ENCODE data around the gene UBE2F. TPM values are rescaled to one million over a fixed set of nuclear protein-coding genes. Genes with fewer than 3 reads are reported as not detected.

Gene UBE2F
- total RNA-seq, 4 donors from 2014 or later, result 38.8 to 61.5 (median 45.1) TPM

GRCh38 chr2:238030422-238031155, 63.8 kb downstream of the UBE2F start:
- no peak for TF ChIP-seq CTCF (IDR thresholded peaks at IDR 0.05; ENCODE audit: low read depth)

- TF ChIP-seq CTCF (IDR thresholded peaks at IDR 0.05; ENCODE audit: low read depth), result no peak
Observed at GRCh38 chr2:238031751-238032150, 64.9 kb downstream of the UBE2F start.

GRCh38 chr2:238032755-238033337, 66.0 kb downstream of the UBE2F start:
- no peak for TF ChIP-seq CTCF (IDR thresholded peaks at IDR 0.05; ENCODE audit: low read depth)

- no peak for TF ChIP-seq CTCF (IDR thresholded peaks at IDR 0.05; ENCODE audit: low read depth)
Observed at GRCh38 chr2:238038203-238038602, 71.4 kb downstream of the UBE2F start.

GRCh38 chr2:238039151-238039550, 72.3 kb downstream of the UBE2F start:
- no peak for TF ChIP-seq CTCF (IDR thresholded peaks at IDR 0.05; ENCODE audit: low read depth)

- no peak for TF ChIP-seq CTCF (IDR thresholded peaks at IDR 0.05; ENCODE audit: low read depth)
Observed at GRCh38 chr2:238039985-238040384, 73.2 kb downstream of the UBE2F start.

GRCh38 chr2:238040918-238041317, 74.1 kb downstream of the UBE2F start:
- TF ChIP-seq CTCF (IDR thresholded peaks at IDR 0.05; ENCODE audit: low read depth), result no peak

Data from subcutaneous adipose tissue (tissue), 4 donors.